Karpas-422 (cell line): ENCODE results near the gene GTF3A. TPM values are rescaled to one million over a fixed set of nuclear protein-coding genes. Genes with fewer than 3 reads are reported as not detected.

Experiments used
- DNase-seq: peaks from one replicate; pipeline ENCODE4 v3.0.0-alpha.2; 2015
- H2AFZ ChIP-seq: fragments of 200-600 bp; sonication (generic); 2 replicates; pipeline ENCODE4 v1.6.1; 2014; ENCODE audit warnings: antibody characterized with exemption, low read length, mixed read lengths
- H3K27ac ChIP-seq: fragments of 200-600 bp; sonication (generic); 2 replicates; pipeline ENCODE4 v1.5.1; 2014; ENCODE audit warnings: mild to moderate bottlenecking, low read length, moderate library complexity
- H3K27me3 ChIP-seq: fragments of 200-600 bp; sonication (generic); 2 replicates; pipeline ENCODE4 v1.6.1; 2014; ENCODE audit warnings: low read length, mixed read lengths
- H3K36me3 ChIP-seq: fragments of 200-600 bp; sonication (generic); 2 replicates; pipeline ENCODE4 v1.6.1; 2014; ENCODE audit warnings: low read length, mixed read lengths; ENCODE audit not compliant: insufficient read depth
- H3K4me1 ChIP-seq: fragments of 200-600 bp; sonication (generic); 2 replicates; pipeline ENCODE4 v1.6.1; 2014; ENCODE audit warnings: mild to moderate bottlenecking, low read length, mixed read lengths
- H3K4me2 ChIP-seq: fragments of 200-600 bp; sonication (generic); 2 replicates; pipeline ENCODE4 v1.6.1; 2014; ENCODE audit warnings: low read length, low read depth, mild to moderate bottlenecking; ENCODE audit not compliant: poor library complexity, severe bottlenecking
- H3K4me3 ChIP-seq: fragments of 200-600 bp; sonication (generic); 2 replicates; pipeline ENCODE4 v1.5.1; 2014; ENCODE audit warnings: mild to moderate bottlenecking, antibody characterized with exemption, low read length, mixed read lengths
- H3K79me2 ChIP-seq: fragments of 200-600 bp; sonication (generic); 2 replicates; pipeline ENCODE4 v1.6.1; 2014; ENCODE audit warnings: mild to moderate bottlenecking, low read length, mixed read lengths
- H3K9ac ChIP-seq: fragments of 200-600 bp; sonication (generic); 2 replicates; pipeline ENCODE4 v1.6.0; 2014; ENCODE audit warnings: low read length
- H3K9me2 ChIP-seq: fragments of 200-600 bp; sonication (generic), shearing (Covaris generic); replicated peaks from 2 replicates; pipeline ENCODE4 v1.6.0; 2014; ENCODE audit warnings: mild to moderate bottlenecking, low read length, moderate library complexity; ENCODE audit not compliant: insufficient read depth
- H3K9me3 ChIP-seq: fragments of 300-700, 200-600 bp; sonication (generic); 2 replicates; pipeline ENCODE4 v1.6.1; 2014; ENCODE audit warnings: low read length, mixed read lengths
- H4K20me1 ChIP-seq: fragments of 200-600 bp; sonication (generic); 2 replicates; pipeline ENCODE4 v1.6.1; 2014; ENCODE audit warnings: mild to moderate bottlenecking, antibody characterized with exemption, low read length, low read depth; ENCODE audit not compliant: insufficient read depth
- total RNA-seq: library from RNA; depleted of rRNA; stranded (reverse); fragments of >200 nt; shearing (Covaris generic); gene quantifications from 2 replicates; pipeline ENCODE4 v1.2.3, GENCODE V29; 2014; ENCODE audit warnings: low replicate concordance

Gene GTF3A
- total RNA-seq, 1 experiment from 2014 or later, result 373 TPM

GRCh38 chr13:27409013-27409412, 15.4 kb upstream of the GTF3A start:
- Histone ChIP-seq H3K36me3 (no peaks in the 10 kb centered on the region), H3K27ac (no peak overlapping the region), H3K4me1 (peaks cover 11% of the 10 kb centered on the region), H4K20me1 (no peaks in the 10 kb centered on the region), H3K79me2 (no peaks in the 10 kb centered on the region), H3K27me3 (no peaks in the 10 kb centered on the region), H2AFZ (no peak overlapping the region), H3K9me3 (no peaks in the 10 kb centered on the region), H3K4me2 (no peak overlapping the region), H3K9ac (no peak overlapping the region), H3K9me2 (no peaks in the 10 kb centered on the region), H3K4me3 (no peak overlapping the region)
- DNase-seq, result no peak

- H3K9ac ChIP-seq, result no peak overlapping the region
- H4K20me1 ChIP-seq, result no peaks in the 10 kb centered on the region
- no peak overlapping the region for H3K4me2 ChIP-seq
- no peak overlapping the region for H3K4me3 ChIP-seq
- no peaks in the 10 kb centered on the region for H3K9me3 ChIP-seq
- DNase-seq, result no peak
- no peaks in the 10 kb centered on the region for H3K36me3 ChIP-seq
- no peak overlapping the region for H2AFZ ChIP-seq
- peaks cover 11% of the 10 kb centered on the region for H3K4me1 ChIP-seq
- no peaks in the 10 kb centered on the region for H3K27me3 ChIP-seq
- H3K27ac ChIP-seq, result no peak overlapping the region
- no peaks in the 10 kb centered on the region for H3K79me2 ChIP-seq
- H3K9me2 ChIP-seq, result no peaks in the 10 kb centered on the region
These were observed 13.1 kb upstream of the GTF3A start for GRCh38 chr13:27411341-27411740.

GRCh38 chr13:27415116-27415515, 9.3 kb upstream of the GTF3A start:
- DNase-seq, result no peak
- no peaks in the 10 kb centered on the region for H3K9me3 ChIP-seq
- no peaks in the 10 kb centered on the region for H3K36me3 ChIP-seq
- H3K27ac ChIP-seq, result no peak overlapping the region
- H3K9ac ChIP-seq, result no peak overlapping the region
- H3K79me2 ChIP-seq, result no peaks in the 10 kb centered on the region
- no peaks in the 10 kb centered on the region for H4K20me1 ChIP-seq
- H3K9me2 ChIP-seq, result no peaks in the 10 kb centered on the region
- peaks cover 12% of the 10 kb centered on the region for H3K4me1 ChIP-seq
- no peak overlapping the region for H2AFZ ChIP-seq
- no peaks in the 10 kb centered on the region for H3K27me3 ChIP-seq
- H3K4me2 ChIP-seq, result no peak overlapping the region
- no peak overlapping the region for H3K4me3 ChIP-seq

GRCh38 chr13:27419328-27419727, 5.1 kb upstream of the GTF3A start:
- Histone ChIP-seq H3K27ac (no peak overlapping the region), H3K4me3 (no peak overlapping the region), H3K9me3 (no peaks in the 10 kb centered on the region), H3K36me3 (no peaks in the 10 kb centered on the region), H3K79me2 (no peaks in the 10 kb centered on the region), H2AFZ (no peak overlapping the region), H4K20me1 (no peaks in the 10 kb centered on the region), H3K9me2 (no peaks in the 10 kb centered on the region), H3K4me1 (peaks cover 14% of the 10 kb centered on the region), H3K27me3 (no peaks in the 10 kb centered on the region), H3K9ac (no peak overlapping the region), H3K4me2 (no peak overlapping the region)
- no peak for DNase-seq

- Histone ChIP-seq H3K79me2 (peaks cover 18% of the 10 kb centered on the region), H2AFZ (no peak overlapping the region), H3K27ac (no peak overlapping the region), H3K9ac (no peak overlapping the region), H3K27me3 (no peaks in the 10 kb centered on the region), H3K4me1 (peaks cover 20% of the 10 kb centered on the region), H3K4me3 (no peak overlapping the region), H3K9me3 (no peaks in the 10 kb centered on the region), H3K9me2 (no peaks in the 10 kb centered on the region), H4K20me1 (peaks cover 3% of the 10 kb centered on the region; the same call in 1 of the 2 replicates), H3K36me3 (no peaks in the 10 kb centered on the region), H3K4me2 (no peak overlapping the region)
- DNase-seq, result no peak
These were observed 3.1 kb upstream of the GTF3A start for GRCh38 chr13:27421101-27421871.

- Histone ChIP-seq H3K79me2 (peaks cover 38% of the 10 kb centered on the region), H4K20me1 (peaks cover 18% of the 10 kb centered on the region; the same call in 1 of the 2 replicates), H3K9me3 (no peaks in the 10 kb centered on the region), H2AFZ (no peak overlapping the region), H3K4me2 (peak overlapping the region; percentile 82), H3K4me3 (no peak overlapping the region), H3K27ac (no peak overlapping the region), H3K9ac (no peak overlapping the region), H3K4me1 (peaks cover 31% of the 10 kb centered on the region), H3K36me3 (peaks cover 14% of the 10 kb centered on the region), H3K9me2 (no peaks in the 10 kb centered on the region), H3K27me3 (no peaks in the 10 kb centered on the region)
- no peak for DNase-seq
These were observed 1.1 kb upstream of the GTF3A start for GRCh38 chr13:27423333-27423732.

GRCh38 chr13:27425158-27425917, 919 bp downstream of the GTF3A start:
- H3K4me2 ChIP-seq, result peak overlapping the region; percentile 82
- peak overlapping the region; percentile 99 for H3K9ac ChIP-seq
- DNase-seq, result peak; percentile 59
- H3K4me3 ChIP-seq, result peak overlapping the region; percentile 73
- no peaks in the 10 kb centered on the region for H3K9me2 ChIP-seq
- peaks cover 18% of the 10 kb centered on the region; the same call in 1 of the 2 replicates for H4K20me1 ChIP-seq
- peaks cover 57% of the 10 kb centered on the region for H3K79me2 ChIP-seq
- no peaks in the 10 kb centered on the region for H3K9me3 ChIP-seq
- H3K27ac ChIP-seq, result peak overlapping the region; percentile 81
- H3K27me3 ChIP-seq, result no peaks in the 10 kb centered on the region
- H2AFZ ChIP-seq, result peak overlapping the region; percentile 60; the same call in 1 of the 2 replicates
- peaks cover 34% of the 10 kb centered on the region for H3K36me3 ChIP-seq
- peaks cover 25% of the 10 kb centered on the region for H3K4me1 ChIP-seq

GRCh38 chr13:27425918-27426630, 1.7 kb downstream of the GTF3A start:
- Histone ChIP-seq H3K4me2 (peak overlapping the region; percentile 82), H3K9ac (peak overlapping the region; percentile 99), H2AFZ (no peak overlapping the region), H3K9me3 (no peaks in the 10 kb centered on the region), H3K4me1 (peaks cover 25% of the 10 kb centered on the region), H3K36me3 (peaks cover 42% of the 10 kb centered on the region), H3K4me3 (peak overlapping the region; percentile 73), H3K27me3 (no peaks in the 10 kb centered on the region), H3K9me2 (no peaks in the 10 kb centered on the region), H4K20me1 (peaks cover 18% of the 10 kb centered on the region; the same call in 1 of the 2 replicates), H3K27ac (peak overlapping the region; percentile 81), H3K79me2 (peaks cover 63% of the 10 kb centered on the region)
- DNase-seq, result peak; percentile 90
